ENCODE results near the gene SLIT3.

SLIT3 gene

GRCh38 chr5:168847511-168848073, 453.3 kb downstream of the SLIT3 start:
- no peak for DNase-seq

- DNase-seq = no peak
These were observed 456.0 kb downstream of the SLIT3 start for GRCh38 chr5:168844922-168845296.

GRCh38 chr5:168844016-168844921, 456.7 kb downstream of the SLIT3 start:
- DNase-seq = no peak

GRCh38 chr5:168843277-168844015, 457.5 kb downstream of the SLIT3 start:
- no peak for DNase-seq

- DNase-seq = no peak
These were observed 458.3 kb downstream of the SLIT3 start for GRCh38 chr5:168842571-168843205.

- no peak for DNase-seq
These were observed 463.1 kb downstream of the SLIT3 start for GRCh38 chr5:168837852-168838251.

GRCh38 chr5:168836603-168837231, 464.2 kb downstream of the SLIT3 start:
- no peak for DNase-seq

- no peak for DNase-seq
These were observed 467.0 kb downstream of the SLIT3 start for GRCh38 chr5:168833936-168834335.

GRCh38 chr5:168833383-168833782, 467.6 kb downstream of the SLIT3 start:
- DNase-seq = no peak

- DNase-seq = no peak
These were observed 468.6 kb downstream of the SLIT3 start for GRCh38 chr5:168832308-168832707.

- DNase-seq = no peak
These were observed 469.6 kb downstream of the SLIT3 start for GRCh38 chr5:168831383-168831782.

- DNase-seq = no peak
These were observed 470.1 kb downstream of the SLIT3 start for GRCh38 chr5:168830833-168831232.

- no peak for DNase-seq
These were observed 471.0 kb downstream of the SLIT3 start for GRCh38 chr5:168829922-168830417.

- DNase-seq = no peak
These were observed 471.9 kb downstream of the SLIT3 start for GRCh38 chr5:168829044-168829443.

GRCh38 chr5:168827636-168828035, 473.3 kb downstream of the SLIT3 start:
- no peak for DNase-seq

- DNase-seq = no peak
These were observed 474.7 kb downstream of the SLIT3 start for GRCh38 chr5:168826246-168826725.

- no peak for DNase-seq
These were observed 478.1 kb downstream of the SLIT3 start for GRCh38 chr5:168822745-168823281.

- no peak for DNase-seq
These were observed 478.6 kb downstream of the SLIT3 start for GRCh38 chr5:168822248-168822744.

- DNase-seq = no peak
These were observed 480.1 kb downstream of the SLIT3 start for GRCh38 chr5:168820874-168821273.

GRCh38 chr5:168819004-168819621, 481.8 kb downstream of the SLIT3 start:
- no peak for DNase-seq

GRCh38 chr5:168818558-168818957, 482.4 kb downstream of the SLIT3 start:
- no peak for DNase-seq

Data from 8988T (cell line).